C4-2B (cell line): Measurements from ENCODE around the gene LAMB1.

Source experiments
- CTCF ChIP-seq: fragments of 450-650 bp; conservative IDR thresholded peaks from 2 replicates; pipeline ENCODE4 v1.5.1; 2017; ENCODE audit warnings: mild to moderate bottlenecking
- ZFX ChIP-seq: fragments of 450-650 bp; IDR thresholded peaks from 2 replicates; pipeline ENCODE4 v1.6.1; 2017

GRCh38 chr7:107934991-107935770, 67.8 kb downstream of the LAMB1 start:
- TF ChIP-seq CTCF, result no peak
- no peak for TF ChIP-seq ZFX
